ENCODE data around the gene SMG7.

Gene SMG7

GRCh38 chr1:183470961-183471742 lies 1.1 kb upstream of the SMG7 start:
- DNase-seq, result peak; percentile 70

- peak; percentile 98 for DNase-seq
These were observed 384 bp upstream of the SMG7 start for GRCh38 chr1:183471743-183472487.

- DNase-seq, result no peak
These were observed 878 bp downstream of the SMG7 start for GRCh38 chr1:183473217-183473536.

GRCh38 chr1:183476081-183476480 lies 3.8 kb downstream of the SMG7 start:
- no peak for DNase-seq

GRCh38 chr1:183477986-183478781 lies 5.9 kb downstream of the SMG7 start:
- no peak for DNase-seq

GRCh38 chr1:183480971-183481441 lies 8.7 kb downstream of the SMG7 start:
- DNase-seq, result no peak

- no peak for DNase-seq
These were observed 10.9 kb downstream of the SMG7 start for GRCh38 chr1:183483224-183483623.

GRCh38 chr1:183484254-183484653 lies 12.0 kb downstream of the SMG7 start:
- no peak for DNase-seq

GRCh38 chr1:183484851-183485250 lies 12.6 kb downstream of the SMG7 start:
- no peak for DNase-seq

GRCh38 chr1:183487674-183488442 lies 15.6 kb downstream of the SMG7 start:
- DNase-seq, result no peak

GRCh38 chr1:183490932-183491331 lies 18.6 kb downstream of the SMG7 start:
- DNase-seq, result no peak

GRCh38 chr1:183493540-183494245 lies 21.4 kb downstream of the SMG7 start:
- no peak for DNase-seq

- DNase-seq, result no peak
These were observed 23.1 kb downstream of the SMG7 start for GRCh38 chr1:183495420-183495819.

GRCh38 chr1:183497218-183497617 lies 24.9 kb downstream of the SMG7 start:
- DNase-seq, result no peak

- DNase-seq, result no peak
These were observed 26.2 kb downstream of the SMG7 start for GRCh38 chr1:183498342-183498991.

- DNase-seq, result no peak
These were observed 33.3 kb downstream of the SMG7 start for GRCh38 chr1:183505454-183506089.

GRCh38 chr1:183506561-183506960 lies 34.3 kb downstream of the SMG7 start:
- no peak for DNase-seq

GRCh38 chr1:183508694-183509093 lies 36.4 kb downstream of the SMG7 start:
- DNase-seq, result no peak

- DNase-seq, result no peak
These were observed 40.2 kb downstream of the SMG7 start for GRCh38 chr1:183512450-183512849.

- no peak for DNase-seq
These were observed 41.9 kb downstream of the SMG7 start for GRCh38 chr1:183514235-183514634.

Measured in stimulated activated CD4-positive, alpha-beta T cell treated with anti-CD3 and anti-CD28 coated beads, Interleukin-4, amount 100 ng/mL, for 1 hour (primary cell).